NCI-H1930 (cell line): ENCODE results near the gene FBXO11.

Source experiments
- DNase-seq, 2 experiments: peaks; one replicate each; lab custom pipeline; 2025; lab: John Stamatoyannopoulos, UW

FBXO11 gene

GRCh38 chr2:47783486-47784351 lies 122.6 kb downstream of the FBXO11 start:
- peak; percentile 55 to 70 for DNase-seq

GRCh38 chr2:47782671-47783485 lies 123.4 kb downstream of the FBXO11 start, which contains the start of gene MSH6:
Gene MSH6 (plus strand): TSS chr2:47783145. CDS start chr2:47783234, 89 bp downstream.
- DNase-seq = peak; percentile 70 to 88

DNA sequence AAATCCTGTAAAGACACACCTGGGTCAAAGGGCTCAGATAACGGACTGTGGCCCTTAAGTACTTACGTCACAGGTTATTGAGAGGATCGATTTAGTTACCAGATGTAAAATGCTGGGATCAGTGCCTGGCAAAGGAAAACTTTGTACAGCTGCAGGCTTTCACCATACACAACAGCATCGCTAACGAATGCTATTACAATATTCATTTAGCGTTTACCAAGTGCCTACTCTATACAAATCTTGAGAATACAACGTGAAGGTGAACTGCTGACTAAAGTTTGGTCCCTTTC lies 124.0 kb downstream of the FBXO11 start:
- DNase-seq = no peak

DNA sequence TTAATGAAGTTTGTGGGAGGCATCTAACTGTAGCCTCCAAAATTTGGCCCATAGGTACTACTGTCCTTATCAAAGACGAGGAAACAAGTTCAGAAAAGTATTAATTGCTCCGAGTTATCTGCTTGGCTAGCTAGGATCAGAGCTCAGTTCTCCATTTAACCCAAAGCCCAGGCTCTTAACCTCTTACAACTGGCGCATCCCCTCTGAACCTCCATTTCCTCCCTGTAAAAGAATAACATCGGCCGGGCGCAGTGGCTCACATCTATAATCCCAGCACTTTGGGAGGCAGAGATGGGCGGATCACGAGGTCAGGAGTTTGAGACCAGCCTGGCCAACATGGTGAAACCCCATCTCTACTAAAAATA lies 126.9 kb downstream of the FBXO11 start:
- no peak for DNase-seq

GRCh38 chr2:47778698-47779425 lies 127.4 kb downstream of the FBXO11 start:
- DNase-seq = no peak

DNA sequence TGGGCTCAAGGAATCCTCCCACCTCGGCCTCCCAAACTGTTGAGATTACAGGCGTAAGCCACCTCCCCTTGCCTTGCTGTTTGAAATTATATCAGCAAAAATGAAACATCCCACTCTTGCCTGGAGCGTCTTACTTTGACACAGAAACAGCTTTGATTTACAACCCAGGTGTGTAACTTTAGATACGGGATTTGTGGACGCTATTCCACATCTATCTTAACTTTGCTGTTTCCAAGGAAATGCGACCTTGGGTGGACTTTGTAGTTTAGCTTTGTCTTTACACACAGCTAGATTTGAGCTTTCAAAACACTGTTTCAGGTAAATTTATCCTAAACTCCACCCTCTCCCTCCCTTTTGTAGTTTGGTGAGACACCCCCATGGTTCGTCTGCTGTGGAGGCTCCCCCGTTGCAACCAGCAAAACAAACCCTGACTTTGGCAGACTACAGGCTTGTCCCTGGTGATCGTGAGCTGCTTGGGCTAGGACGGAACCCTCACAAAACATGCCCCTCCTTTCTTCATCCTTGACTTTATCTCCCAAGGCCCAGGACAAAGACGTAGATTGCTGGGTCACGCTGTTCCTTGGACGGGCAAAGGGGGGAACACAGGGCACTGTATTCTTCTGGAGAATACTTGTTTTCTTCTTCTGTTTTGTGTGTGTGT lies 128.9 kb downstream of the FBXO11 start:
- no peak for DNase-seq

DNA sequence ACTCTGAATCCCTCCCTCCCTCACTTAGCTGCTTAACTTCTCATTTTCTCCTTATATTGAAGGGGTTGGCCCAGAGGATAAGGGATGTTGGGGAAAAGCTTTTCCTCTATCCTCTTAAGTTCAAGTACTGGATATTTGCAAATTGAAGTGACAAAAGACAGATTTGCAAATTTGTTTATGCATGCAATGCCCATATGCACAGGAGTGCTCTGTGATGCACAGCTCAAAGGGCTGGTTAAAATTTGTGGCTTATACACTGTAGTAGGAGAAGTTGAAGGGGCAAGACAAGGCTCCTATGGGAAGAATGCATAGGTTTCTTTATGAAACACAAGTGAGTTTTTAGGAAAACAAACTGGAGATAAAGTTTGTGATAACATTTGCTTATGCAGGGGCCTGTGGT lies 131.7 kb downstream of the FBXO11 start:
- DNase-seq = no peak

DNA sequence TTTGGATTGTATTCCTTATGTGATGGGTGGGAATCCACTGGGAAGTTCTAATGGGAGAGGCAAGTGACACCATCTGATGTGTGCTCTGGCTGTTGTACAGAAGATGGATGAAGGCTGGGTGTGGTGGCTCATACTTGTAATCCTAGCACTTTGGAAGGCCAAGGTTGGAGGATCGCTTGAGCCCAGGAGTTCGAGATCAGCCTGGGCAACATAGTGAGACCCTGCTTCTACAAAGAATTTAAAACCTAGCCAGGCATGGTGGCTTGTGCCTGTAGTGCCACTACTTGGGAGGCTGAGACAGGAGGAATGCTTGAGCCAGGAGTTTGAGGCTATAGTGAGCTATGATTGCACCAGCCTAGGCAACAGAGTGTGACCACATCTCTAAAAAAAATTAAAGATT lies 134.0 kb downstream of the FBXO11 start:
- no peak for DNase-seq

DNA sequence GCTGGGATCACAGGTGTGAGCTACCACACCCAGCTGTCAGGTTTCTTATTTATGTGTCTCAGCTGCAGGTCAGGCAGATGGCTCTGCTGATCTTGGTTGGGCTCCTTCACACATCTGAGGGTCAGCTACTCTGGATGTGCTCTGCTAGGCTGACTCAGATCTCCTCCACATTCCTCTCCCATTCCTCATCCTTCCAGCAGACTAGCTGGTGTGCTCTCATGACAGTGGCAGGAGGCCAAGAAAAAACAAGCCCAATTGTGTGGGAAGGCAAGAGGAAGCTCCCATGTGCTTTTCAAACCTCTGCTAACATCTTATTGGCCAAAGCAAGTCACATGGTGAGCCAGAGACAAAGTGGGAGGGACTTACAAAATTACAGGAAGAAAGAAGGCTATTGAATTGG lies 135.1 kb downstream of the FBXO11 start:
- no peak for DNase-seq

- DNase-seq = no peak
Observed at GRCh38 chr2:47769318-47769717, 137.0 kb downstream of the FBXO11 start.

GRCh38 chr2:47767880-47768609 lies 138.3 kb downstream of the FBXO11 start:
- DNase-seq = peak; percentile 24 to 42

GRCh38 chr2:47767497-47767844 lies 138.8 kb downstream of the FBXO11 start:
- no peak for DNase-seq

- DNase-seq = no peak
Observed at GRCh38 chr2:47751856-47752414, 154.4 kb downstream of the FBXO11 start.

DNA sequence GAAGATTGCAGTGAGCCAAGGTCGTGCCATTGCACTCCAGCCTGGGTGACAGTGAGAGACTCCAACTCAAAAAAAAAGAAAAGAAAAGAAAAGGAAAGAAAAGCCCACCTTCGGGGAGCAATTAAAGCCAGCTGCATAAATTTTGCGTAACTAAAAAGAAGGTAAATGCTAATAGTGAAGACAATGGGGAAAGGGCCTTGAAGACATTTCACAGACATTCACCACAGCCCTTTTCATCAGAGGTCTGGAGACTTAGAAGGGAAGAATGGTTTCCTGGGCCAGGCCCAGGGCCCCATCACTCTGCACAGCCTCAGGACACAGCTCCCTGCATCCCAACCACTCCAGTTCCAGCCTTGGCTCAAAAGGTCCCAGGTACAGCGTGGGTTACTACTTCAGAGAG lies 158.4 kb downstream of the FBXO11 start:
- DNase-seq = no peak

- DNase-seq = no peak
Observed at GRCh38 chr2:47744074-47744473, 162.2 kb downstream of the FBXO11 start.

- DNase-seq = no peak
Observed at GRCh38 chr2:47741637-47742036, 164.7 kb downstream of the FBXO11 start.

DNA sequence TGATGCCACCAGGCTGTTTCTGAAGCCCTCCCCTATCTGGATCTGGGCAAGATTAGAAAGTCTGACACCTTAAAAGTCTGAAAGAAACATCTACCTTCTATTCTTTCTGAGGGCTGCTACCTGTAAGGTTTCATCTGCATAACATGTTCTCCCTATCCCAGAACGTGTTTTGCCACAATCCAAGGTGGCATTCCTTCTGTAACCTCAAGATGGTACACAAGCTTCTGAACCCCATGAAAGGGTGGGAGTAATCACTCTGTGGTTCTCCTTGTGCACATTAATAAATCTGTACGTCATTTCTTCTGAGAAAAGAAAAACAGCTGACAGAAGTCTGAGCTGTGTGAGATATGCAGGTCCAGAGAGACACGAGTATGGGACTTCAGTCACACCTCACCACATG lies 165.2 kb downstream of the FBXO11 start:
- DNase-seq = no peak
